ENCODE measurements around the gene OSBPL2. TPM values are rescaled to one million over a fixed set of nuclear protein-coding genes. Genes with fewer than 3 reads are reported as not detected.

The OSBPL2 gene
- total RNA-seq, 1 experiment from 2014 or later, result 36.9 TPM

DNA sequence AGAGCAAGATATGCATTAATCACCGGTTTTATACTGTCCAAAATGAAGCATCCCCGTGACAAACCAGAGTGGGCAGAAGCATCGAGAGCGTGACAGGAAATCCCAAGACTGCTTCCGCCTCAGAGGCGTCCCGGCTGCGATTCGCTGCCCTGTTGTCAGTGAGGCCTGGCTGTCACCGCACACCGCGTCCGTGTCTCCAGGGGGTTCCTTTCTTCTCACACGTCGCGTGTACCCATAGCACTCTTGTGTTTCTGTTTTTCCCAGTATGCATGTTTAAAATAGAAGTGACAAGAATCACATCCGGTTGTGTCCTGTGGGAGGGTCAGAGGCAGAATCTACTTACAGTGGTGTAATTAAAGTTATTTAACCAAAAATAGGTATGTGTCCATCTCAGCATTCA, 56.2 kb downstream of the OSBPL2 start:
- no peak for TF ChIP-seq SIN3A (IDR thresholded peaks at IDR 0.05; ENCODE audit: low read depth)
- TF ChIP-seq, protein P1, sequence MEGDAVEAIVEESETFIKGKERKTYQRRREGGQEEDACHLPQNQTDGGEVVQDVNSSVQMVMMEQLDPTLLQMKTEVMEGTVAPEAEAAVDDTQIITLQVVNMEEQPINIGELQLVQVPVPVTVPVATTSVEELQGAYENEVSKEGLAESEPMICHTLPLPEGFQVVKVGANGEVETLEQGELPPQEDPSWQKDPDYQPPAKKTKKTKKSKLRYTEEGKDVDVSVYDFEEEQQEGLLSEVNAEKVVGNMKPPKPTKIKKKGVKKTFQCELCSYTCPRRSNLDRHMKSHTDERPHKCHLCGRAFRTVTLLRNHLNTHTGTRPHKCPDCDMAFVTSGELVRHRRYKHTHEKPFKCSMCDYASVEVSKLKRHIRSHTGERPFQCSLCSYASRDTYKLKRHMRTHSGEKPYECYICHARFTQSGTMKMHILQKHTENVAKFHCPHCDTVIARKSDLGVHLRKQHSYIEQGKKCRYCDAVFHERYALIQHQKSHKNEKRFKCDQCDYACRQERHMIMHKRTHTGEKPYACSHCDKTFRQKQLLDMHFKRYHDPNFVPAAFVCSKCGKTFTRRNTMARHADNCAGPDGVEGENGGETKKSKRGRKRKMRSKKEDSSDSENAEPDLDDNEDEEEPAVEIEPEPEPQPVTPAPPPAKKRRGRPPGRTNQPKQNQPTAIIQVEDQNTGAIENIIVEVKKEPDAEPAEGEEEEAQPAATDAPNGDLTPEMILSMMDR (IDR thresholded peaks at IDR 0.05 in 2 of 3, conservative IDR thresholded peaks at IDR 0.05 in 1 of 3; ENCODE audit: borderline replicate concordance in 1 of 3, insufficient read depth in 1 of 3, low read depth in 2 of 3, low read length in 2 of 3), result no peak
- no peak overlapping the region for H3K4me3 ChIP-seq (replicated peaks in 1 of 2; ENCODE audit: low read depth in 1 of 2, low read length in 2 of 2)
- H3K9me2 ChIP-seq (ENCODE audit: insufficient read depth), result no peaks in the 10 kb centered on the region
- no peaks in the 10 kb centered on the region for H3K9me3 ChIP-seq (ENCODE audit: control insufficient read depth in 1 of 2, insufficient read depth in 1 of 2, low read depth in 1 of 2, low read length in 2 of 2)
- CTCF ChIA-PET, result no interaction called here
- RAD21 ChIA-PET (ENCODE audit: low non-redundant PET in 1 of 2, low total read pairs in 2 of 2, uncharacterized antibody in 2 of 2, unreplicated experiment in 2 of 2), result no interaction called here
- H3K9ac ChIP-seq (ENCODE audit: low read length), result no peak overlapping the region
- ATAC-seq, result no peak
- no peaks in the 10 kb centered on the region for H3K4me1 ChIP-seq (ENCODE audit: control insufficient read depth in 1 of 2, insufficient read depth in 2 of 2, low read length in 2 of 2)
- no peaks in the 10 kb centered on the region for H4K20me1 ChIP-seq (ENCODE audit: insufficient read depth)
- H3K36me3 ChIP-seq (ENCODE audit: control insufficient read depth in 1 of 2, insufficient read depth in 2 of 2, low read length in 2 of 2), result peaks cover 5 to 6% of the 10 kb centered on the region in 2 experiments; a peak in 1 of 4 replicates
- H3K4me2 ChIP-seq (ENCODE audit: low read length), result no peak overlapping the region
- no peak for DNase-seq (ENCODE audit: low read depth, low spot score)
- intact Hi-C loops (cut with micrococcal nuclease), result no loop called here
- no peak overlapping the region for H2AFZ ChIP-seq (ENCODE audit: low read depth, low read length, poor library complexity, severe bottlenecking)
- no TSS peak for BruUV-seq (replicated peaks)
- no peak overlapping the region for H3K27ac ChIP-seq (ENCODE audit: low read depth, low read length)
- POLR2A ChIA-PET, result no interaction called here
- H3K27me3 ChIP-seq (ENCODE audit: insufficient read depth, low read length), result no peaks in the 10 kb centered on the region
- no peaks in the 10 kb centered on the region for H3K79me2 ChIP-seq (ENCODE audit: insufficient read depth, low read length)

DNA sequence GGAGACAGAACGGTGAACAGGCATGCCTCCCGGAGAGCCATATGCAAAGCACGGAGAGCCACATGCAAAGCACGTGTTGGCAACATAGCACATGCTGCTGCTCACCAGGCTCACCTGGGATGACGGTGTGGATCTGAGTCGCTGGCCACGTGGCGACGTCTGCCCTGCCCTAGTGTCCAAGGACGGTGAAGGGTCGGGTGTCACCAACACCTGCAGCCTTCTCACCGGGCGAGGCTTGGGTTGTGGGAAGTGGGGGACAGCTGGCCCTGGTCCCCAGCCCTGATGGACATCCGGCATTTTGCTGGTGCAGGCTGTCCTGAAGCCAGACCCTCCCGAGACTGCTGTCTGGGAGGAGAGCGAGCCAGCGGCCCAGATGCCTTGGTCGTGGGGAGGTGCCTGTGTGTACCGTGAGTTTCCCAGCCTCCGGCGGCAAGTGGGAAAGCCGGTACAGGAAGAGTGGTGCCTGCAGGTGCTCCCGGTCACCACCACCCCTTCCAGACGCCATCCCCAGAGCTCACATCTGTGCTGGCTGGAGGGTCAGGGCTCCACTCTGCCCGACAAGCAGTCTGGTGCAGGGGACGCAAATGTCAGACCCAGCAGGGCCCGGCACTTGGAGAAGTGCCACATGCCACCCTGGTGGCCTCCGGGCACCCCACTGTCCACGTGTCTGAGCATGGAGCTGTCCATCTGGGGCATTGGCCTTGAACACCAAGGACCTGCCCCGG, 58.6 kb downstream of the OSBPL2 start:
- BruUV-seq (replicated peaks), result no TSS peak
- CTCF ChIA-PET, result no interaction called here
- Histone ChIP-seq H3K4me2 (ENCODE audit: low read length) (no peak overlapping the region), H3K27me3 (ENCODE audit: insufficient read depth, low read length) (no peaks in the 10 kb centered on the region), H3K9me2 (ENCODE audit: insufficient read depth) (no peaks in the 10 kb centered on the region), H3K9ac (ENCODE audit: low read length) (no peak overlapping the region), H3K79me2 (ENCODE audit: insufficient read depth, low read length) (no peaks in the 10 kb centered on the region), H2AFZ (ENCODE audit: low read depth, low read length, poor library complexity, severe bottlenecking) (no peak overlapping the region), H3K36me3 (ENCODE audit: control insufficient read depth in 1 of 2, insufficient read depth in 2 of 2, low read length in 2 of 2) (peaks cover 5 to 6% of the 10 kb centered on the region in 2 experiments; a peak in 1 of 4 replicates), H3K27ac (ENCODE audit: low read depth, low read length) (no peak overlapping the region), H3K9me3 (ENCODE audit: control insufficient read depth in 1 of 2, insufficient read depth in 1 of 2, low read depth in 1 of 2, low read length in 2 of 2) (no peaks in the 10 kb centered on the region), H3K4me3 (replicated peaks in 1 of 2; ENCODE audit: low read depth in 1 of 2, low read length in 2 of 2) (no peak overlapping the region), H3K4me1 (ENCODE audit: control insufficient read depth in 1 of 2, insufficient read depth in 2 of 2, low read length in 2 of 2) (peaks cover 5 to 7% of the 10 kb centered on the region in 2 experiments; a peak in 3 of 4 replicates), H4K20me1 (ENCODE audit: insufficient read depth) (no peaks in the 10 kb centered on the region)
- ATAC-seq (no peak), DNase-seq (ENCODE audit: low read depth, low spot score) (no peak)
- RAD21 ChIA-PET (ENCODE audit: low non-redundant PET in 1 of 2, low total read pairs in 2 of 2, uncharacterized antibody in 2 of 2, unreplicated experiment in 2 of 2), result no interaction called here
- POLR2A ChIA-PET, result no interaction called here
- intact Hi-C loops (cut with micrococcal nuclease), result no loop called here
- TF ChIP-seq CBX3 (IDR thresholded peaks at IDR 0.05; ENCODE audit: low read depth) (no peak), SRF (IDR thresholded peaks at IDR 0.05; ENCODE audit: low read depth) (no peak), JUND (IDR thresholded peaks at IDR 0.05) (no peak), POLR2AphosphoS5 (IDR thresholded peaks at IDR 0.05; ENCODE audit: low read depth, low read length) (no peak), CEBPB (IDR thresholded peaks at IDR 0.05; ENCODE audit: low read depth) (no peak), RAD21 (IDR thresholded peaks at IDR 0.05; ENCODE audit: low read depth) (no peak)
- TF ChIP-seq, protein P1 (IDR thresholded peaks at IDR 0.05 in 2 of 3, conservative IDR thresholded peaks at IDR 0.05 in 1 of 3; ENCODE audit: borderline replicate concordance in 1 of 3, insufficient read depth in 1 of 3, low read depth in 2 of 3, low read length in 2 of 3), result no peak
- TF ChIP-seq, protein P2, sequence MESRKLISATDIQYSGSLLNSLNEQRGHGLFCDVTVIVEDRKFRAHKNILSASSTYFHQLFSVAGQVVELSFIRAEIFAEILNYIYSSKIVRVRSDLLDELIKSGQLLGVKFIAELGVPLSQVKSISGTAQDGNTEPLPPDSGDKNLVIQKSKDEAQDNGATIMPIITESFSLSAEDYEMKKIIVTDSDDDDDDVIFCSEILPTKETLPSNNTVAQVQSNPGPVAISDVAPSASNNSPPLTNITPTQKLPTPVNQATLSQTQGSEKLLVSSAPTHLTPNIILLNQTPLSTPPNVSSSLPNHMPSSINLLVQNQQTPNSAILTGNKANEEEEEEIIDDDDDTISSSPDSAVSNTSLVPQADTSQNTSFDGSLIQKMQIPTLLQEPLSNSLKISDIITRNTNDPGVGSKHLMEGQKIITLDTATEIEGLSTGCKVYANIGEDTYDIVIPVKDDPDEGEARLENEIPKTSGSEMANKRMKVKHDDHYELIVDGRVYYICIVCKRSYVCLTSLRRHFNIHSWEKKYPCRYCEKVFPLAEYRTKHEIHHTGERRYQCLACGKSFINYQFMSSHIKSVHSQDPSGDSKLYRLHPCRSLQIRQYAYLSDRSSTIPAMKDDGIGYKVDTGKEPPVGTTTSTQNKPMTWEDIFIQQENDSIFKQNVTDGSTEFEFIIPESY (IDR thresholded peaks at IDR 0.05; ENCODE audit: extremely low read depth, insufficient replicate concordance, low read length), result no peak

Data from HCT116 (cell line).